Adrenal gland (tissue), 12 donors: ENCODE results near the gene HMGB4. TPM values are rescaled to one million over a fixed set of nuclear protein-coding genes. Genes with fewer than 3 reads are reported as not detected.

Experiments
- DNase-seq, 7 donors: peaks; one replicate each; pipeline ENCODE4 v3.0.0-alpha.2; 2019 to 2020
- H3K27ac ChIP-seq, 5 donors: fragments of 200-600 bp; sonication (generic) in 4 of 5; 1 replicate in 3 of 5; 2 replicates in 2 of 5; pipeline versions ENCODE4 v1.5.1 to v1.8.0; 2016 to 2020; ENCODE audit warnings: mild to moderate bottlenecking in 1 of 5
- H3K27me3 ChIP-seq: fragments of 200-600 bp; 2 replicates; pipeline ENCODE4 v1.8.0; 2021
- H3K36me3 ChIP-seq, 2 donors: fragments of 200-600 bp; replicated peaks in 1 of 2; 1 replicate in 1 of 2; 2 replicates in 1 of 2; pipeline versions ENCODE4 v1.5.1 to v1.8.0; 2018 to 2022
- H3K4me1 ChIP-seq, 2 donors: fragments of 200-600 bp; replicated peaks in 1 of 2; 1 replicate in 1 of 2; 2 replicates in 1 of 2; pipeline versions ENCODE4 v1.5.1 to v1.8.0; 2018 to 2021
- H3K4me3 ChIP-seq, 4 donors: fragments of 200-600 bp; sonication (generic) in 3 of 4; one replicate each; pipeline ENCODE4 v1.5.1; 2016 to 2018
- H3K9me3 ChIP-seq, 3 donors: fragments of 200-600 bp; sonication (generic) in 1 of 3; replicated peaks in 1 of 3; 1 replicate in 2 of 3; 2 replicates in 1 of 3; pipeline versions ENCODE4 v1.5.1 to v1.8.0; 2016 to 2021
- CTCF ChIP-seq, 6 experiments: fragments of 450-650 bp in 4 of 6; fragments of 200-600 bp in 2 of 6; sonication (generic) in 1 of 6; IDR thresholded peaks; 1 replicate in 5 of 6; 2 replicates in 1 of 6; pipeline versions ENCODE4 v1.5.1 to v1.8.0; 2016 to 2021; ENCODE audit warnings: antibody characterized with exemption in 6 of 6, mild to moderate bottlenecking in 2 of 6, moderate library complexity in 1 of 6
- POLR2A ChIP-seq, 2 donors: fragments of 450-650 bp; IDR thresholded peaks; one replicate each; pipeline ENCODE4 v1.6.1; 2017; ENCODE audit warnings: antibody characterized with exemption in 2 of 2, mild to moderate bottlenecking in 2 of 2, moderate library complexity in 1 of 2
- WGBS, 4 donors: extraction: QIAGEN DNeasy Blood & Tissue Kit in 2 of 4; methylation state at CpG; one replicate each; pipeline versions ENCODE4 v1.1.5 to v1.1.7; 2013 to 2017; 5-methylcytosine and 5-hydroxymethylcytosine counted together
- intact Hi-C, 2 donors: fragments of 100-400 bp; cut with DNase I; formaldehyde crosslinking; loops; one replicate each; pipeline versions ENCODE4 v1.14.1 to v1.15.0; 2022 to 2023
- polyA plus RNA-seq, 3 donors: library from polyadenylated mRNA; stranded (reverse); fragments of 200-250 nt in 2 of 3; fragments of 350-450 nt in 1 of 3; fragmentation: Illumina TruSeq in 1 of 3; extraction: RNeasy Lipid Tissue Mini Kit (QIAGEN cat#74804) in 1 of 3; gene quantifications; one replicate each; pipeline ENCODE4 v1.2.3, GENCODE V29; 2013 to 2014
- total RNA-seq, 9 donors: library from RNA; depleted of rRNA in 4 of 9; stranded (reverse); fragments of >200 nt in 4 of 9; fragments of 120-200 nt in 1 of 9; fragmentation: NEBNext Ultra II Directional in 1 of 9; extraction: Animal tissue kit (Norgen Biotek cat#: 25700) in 1 of 9; gene quantifications; one replicate each; pipeline versions ENCODE4 v1.1.0 to v1.2.4, GENCODE V29; 2013 to 2023
- donor health status: healthy with polysubstance abuse.
- donor health status: Bipolar disorder and iron deficiency.
- donor health status: DM: yes; HTN: yes; CAD: no.
- donor health status: DM: no; HTN: no; CAD: no.
- donor health status: DM: no; HTN: no; CAD: no.
- donor health status: DM: yes; HTN: yes; CAD: no.

HMGB4 gene
- total and polyA plus RNA-seq, 12 donors: not detected

DNA sequence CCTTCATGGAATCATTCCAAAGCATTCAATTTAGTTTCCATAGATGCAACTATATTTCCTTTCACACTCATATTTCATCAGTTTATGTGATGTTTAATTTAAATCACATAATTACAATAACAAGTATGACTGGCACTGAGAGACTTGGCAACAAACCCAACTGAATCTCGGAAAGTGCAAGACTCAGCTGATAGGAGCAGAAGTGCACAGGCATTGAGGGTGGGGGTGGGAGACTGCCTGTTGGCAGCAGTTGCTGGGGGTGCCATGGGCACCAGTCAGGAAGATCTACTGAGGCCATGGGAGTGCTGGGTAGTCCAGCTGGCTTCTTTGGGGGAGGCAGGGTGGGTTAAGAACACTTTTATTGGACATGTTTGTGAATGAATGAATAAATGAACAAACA lies 10.4 kb upstream of the HMGB4 start:
- Histone ChIP-seq H3K4me1 (no peaks in the 10 kb centered on the region), H3K27ac (no peak overlapping the region), H3K9me3 (no peaks in the 10 kb centered on the region), H3K36me3 (no peaks in the 10 kb centered on the region), H3K27me3 (no peaks in the 10 kb centered on the region), H3K4me3 (no peak overlapping the region)
- TF ChIP-seq POLR2A (IDR thresholded peaks at IDR 0.05) (no peak), CTCF (IDR thresholded peaks at IDR 0.05) (no peak)
- no peak for DNase-seq
- intact Hi-C loops: no loop called here
- 57 to 80% (median 61%) methylated on average over 1 of the region's 1 CpG for WGBS, 4 donors

DNA sequence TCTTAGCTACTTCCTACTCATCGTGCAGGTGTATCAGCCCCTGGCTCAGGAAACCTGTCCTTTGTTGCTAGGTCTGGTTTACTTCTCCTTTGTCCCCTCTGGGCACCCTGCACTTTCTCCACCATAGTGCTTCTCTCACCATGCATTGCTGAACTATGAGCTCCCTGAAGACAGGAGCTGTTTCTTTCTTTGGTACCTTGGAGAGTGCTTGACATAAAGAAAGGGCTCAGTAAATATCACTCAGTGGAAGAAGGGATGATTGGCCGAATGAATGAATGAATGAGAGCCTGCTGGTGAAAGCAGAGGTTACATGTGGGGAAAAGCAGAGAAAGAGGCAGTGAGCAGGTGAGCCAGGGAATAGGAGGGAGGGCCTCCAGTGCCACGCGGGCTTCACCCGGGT lies 9.8 kb upstream of the HMGB4 start:
- intact Hi-C loops: no loop called here
- Histone ChIP-seq H3K9me3 (no peaks in the 10 kb centered on the region), H3K27ac (no peak overlapping the region), H3K27me3 (no peaks in the 10 kb centered on the region), H3K36me3 (no peaks in the 10 kb centered on the region), H3K4me1 (no peaks in the 10 kb centered on the region), H3K4me3 (no peak overlapping the region)
- TF ChIP-seq CTCF (IDR thresholded peaks at IDR 0.05) (no peak), POLR2A (IDR thresholded peaks at IDR 0.05) (no peak)
- WGBS, 4 donors: 86 to 93% (median 88%) methylated on average over 5 of the region's 5 CpGs
- no peak for DNase-seq

DNA sequence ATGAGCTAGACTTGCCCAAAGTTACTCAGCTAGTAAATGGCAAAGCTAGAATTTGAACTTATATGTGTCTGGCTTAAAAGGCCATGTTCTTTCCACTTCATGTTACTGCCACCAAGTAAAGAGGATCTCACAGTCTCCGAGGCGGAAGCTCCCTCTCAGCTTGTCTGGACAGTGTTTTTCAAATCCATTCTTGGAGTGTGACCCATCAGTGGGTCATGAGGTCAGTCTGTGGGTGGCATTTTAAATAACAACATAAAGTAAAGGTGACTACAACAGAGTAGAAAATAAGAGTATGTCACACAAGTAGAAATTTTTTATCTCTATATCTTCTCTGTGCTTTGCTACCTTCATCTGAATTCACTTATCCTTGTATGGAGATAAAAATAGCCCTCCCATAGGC lies 3.2 kb upstream of the HMGB4 start:
- no peak overlapping the region for H3K4me3 ChIP-seq
- no peak for TF ChIP-seq POLR2A (IDR thresholded peaks at IDR 0.05)
- TF ChIP-seq CTCF (IDR thresholded peaks at IDR 0.05): no peak
- DNase-seq: no peak
- H3K36me3 ChIP-seq: no peaks in the 10 kb centered on the region
- 83 to 93% (median 90%) methylated on average over 2 of the region's 2 CpGs for WGBS, 4 donors
- intact Hi-C loops: no loop called here
- no peak overlapping the region for H3K27ac ChIP-seq
- no peaks in the 10 kb centered on the region for H3K4me1 ChIP-seq
- no peaks in the 10 kb centered on the region for H3K27me3 ChIP-seq
- H3K9me3 ChIP-seq: no peaks in the 10 kb centered on the region

GRCh38 chr1:33864460-33865389 lies 846 bp downstream of the HMGB4 start:
- Histone ChIP-seq H3K4me1 (no peaks in the 10 kb centered on the region), H3K27me3 (no peaks in the 10 kb centered on the region), H3K27ac (no peak overlapping the region), H3K4me3 (no peak overlapping the region), H3K36me3 (no peaks in the 10 kb centered on the region), H3K9me3 (no peaks in the 10 kb centered on the region)
- TF ChIP-seq CTCF (IDR thresholded peaks at IDR 0.05) (no peak), POLR2A (IDR thresholded peaks at IDR 0.05) (no peak)
- 77 to 85% (median 82%) methylated on average over 14 of the region's 14 CpGs for WGBS, 4 donors
- intact Hi-C loops: no loop called here
- DNase-seq: no peak
